Measurements from ENCODE around the gene ST6GALNAC3.

GRCh38 chr1:76668046-76668445 is 593.5 kb downstream of the ST6GALNAC3 start:
- no peak for TF ChIP-seq CTCF (IDR thresholded peaks at IDR 0.05)
- TF ChIP-seq POLR2A (IDR thresholded peaks at IDR 0.05) = no peak
- TF ChIP-seq POLR2AphosphoS5 (IDR thresholded peaks at IDR 0.05) = no peak
